ENCODE measurements around the gene CST2.

GRCh38 chr20:23782366-23782983 is 44.1 kb downstream of the CST2 start:
- TF ChIP-seq, protein P1, sequence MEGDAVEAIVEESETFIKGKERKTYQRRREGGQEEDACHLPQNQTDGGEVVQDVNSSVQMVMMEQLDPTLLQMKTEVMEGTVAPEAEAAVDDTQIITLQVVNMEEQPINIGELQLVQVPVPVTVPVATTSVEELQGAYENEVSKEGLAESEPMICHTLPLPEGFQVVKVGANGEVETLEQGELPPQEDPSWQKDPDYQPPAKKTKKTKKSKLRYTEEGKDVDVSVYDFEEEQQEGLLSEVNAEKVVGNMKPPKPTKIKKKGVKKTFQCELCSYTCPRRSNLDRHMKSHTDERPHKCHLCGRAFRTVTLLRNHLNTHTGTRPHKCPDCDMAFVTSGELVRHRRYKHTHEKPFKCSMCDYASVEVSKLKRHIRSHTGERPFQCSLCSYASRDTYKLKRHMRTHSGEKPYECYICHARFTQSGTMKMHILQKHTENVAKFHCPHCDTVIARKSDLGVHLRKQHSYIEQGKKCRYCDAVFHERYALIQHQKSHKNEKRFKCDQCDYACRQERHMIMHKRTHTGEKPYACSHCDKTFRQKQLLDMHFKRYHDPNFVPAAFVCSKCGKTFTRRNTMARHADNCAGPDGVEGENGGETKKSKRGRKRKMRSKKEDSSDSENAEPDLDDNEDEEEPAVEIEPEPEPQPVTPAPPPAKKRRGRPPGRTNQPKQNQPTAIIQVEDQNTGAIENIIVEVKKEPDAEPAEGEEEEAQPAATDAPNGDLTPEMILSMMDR (IDR thresholded peaks at IDR 0.05) = no peak
- no peak for TF ChIP-seq POLR2A (IDR thresholded peaks at IDR 0.05)
